Subcutaneous abdominal adipose tissue (tissue), 5 donors: Measurements from ENCODE around the gene ZNF524.

Source experiments
- H3K27ac ChIP-seq: one replicate; pipeline ENCODE4 v1.7.0; 2013; ENCODE audit warnings: low read depth, mild to moderate bottlenecking, inconsistent platforms, low read length, moderate library complexity
- H3K27me3 ChIP-seq, 5 donors: one replicate each; pipeline ENCODE4 v1.7.0; 2013; ENCODE audit warnings: low read length in 5 of 5, inconsistent platforms in 1 of 5; ENCODE audit not compliant: control insufficient read depth in 5 of 5, insufficient read depth in 4 of 5
- H3K36me3 ChIP-seq, 5 donors: one replicate each; pipeline ENCODE4 v1.7.0; 2013; ENCODE audit warnings: low read length in 5 of 5; ENCODE audit not compliant: control insufficient read depth in 5 of 5, insufficient read depth in 5 of 5
- H3K4me1 ChIP-seq, 5 donors: one replicate each; pipeline ENCODE4 v1.7.0; 2013; ENCODE audit warnings: low read length in 5 of 5, mild to moderate bottlenecking in 3 of 5, moderate library complexity in 1 of 5; ENCODE audit not compliant: control insufficient read depth in 5 of 5, insufficient read depth in 5 of 5
- H3K4me3 ChIP-seq, 5 donors: one replicate each; pipeline ENCODE4 v1.7.0; 2013; ENCODE audit warnings: low read length in 5 of 5, low read depth in 1 of 5
- H3K9ac ChIP-seq, 5 donors: one replicate each; pipeline ENCODE4 v1.7.0; 2013; ENCODE audit warnings: low read length in 5 of 5, mild to moderate bottlenecking in 4 of 5, moderate library complexity in 3 of 5
- H3K9me3 ChIP-seq, 5 donors: one replicate each; pipeline ENCODE4 v1.7.0; 2013; ENCODE audit warnings: low read length in 5 of 5; ENCODE audit not compliant: control insufficient read depth in 5 of 5
- donor health status: healthy.
- donor health status: healthy.
- donor health status: healthy.
- donor health status: healthy.
- donor health status: healthy.

Gene ZNF524

DNA sequence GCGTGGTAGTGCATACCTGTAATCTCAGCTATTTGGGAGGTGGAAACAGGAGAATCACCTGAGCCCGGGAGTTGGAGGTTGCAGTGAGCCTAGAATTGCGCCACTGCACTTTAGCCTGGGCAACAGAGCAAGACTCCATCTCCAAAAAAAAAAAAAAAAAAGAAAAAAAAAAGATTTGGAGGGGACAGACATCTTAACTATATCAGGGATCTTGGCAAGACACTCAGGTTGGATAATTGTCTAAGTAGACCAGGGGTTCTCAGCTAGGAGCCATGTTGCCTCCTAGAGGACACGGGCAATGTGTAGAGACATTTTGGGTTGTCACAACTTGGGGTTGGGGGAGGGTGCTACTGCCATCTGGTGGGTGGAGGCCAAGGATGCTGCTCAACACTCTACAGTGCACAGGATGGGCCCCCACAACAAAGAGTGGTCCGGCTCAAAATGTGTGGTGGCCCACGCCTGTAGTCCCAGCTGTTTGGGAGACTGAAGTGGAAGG is 38.8 kb downstream of the ZNF524 start:
- no peaks in the 10 kb centered on the region for H3K36me3 ChIP-seq
- H3K9ac ChIP-seq, result no peak overlapping the region
- H3K4me3 ChIP-seq, result no peak overlapping the region
- peaks cover 14 to 88% (median 78%) of the 10 kb centered on the region in 5 donors for H3K4me1 ChIP-seq
- H3K9me3 ChIP-seq, result no peaks in the 10 kb centered on the region
- no peaks in the 10 kb centered on the region for H3K27me3 ChIP-seq
- H3K27ac ChIP-seq, result no peak overlapping the region

DNA sequence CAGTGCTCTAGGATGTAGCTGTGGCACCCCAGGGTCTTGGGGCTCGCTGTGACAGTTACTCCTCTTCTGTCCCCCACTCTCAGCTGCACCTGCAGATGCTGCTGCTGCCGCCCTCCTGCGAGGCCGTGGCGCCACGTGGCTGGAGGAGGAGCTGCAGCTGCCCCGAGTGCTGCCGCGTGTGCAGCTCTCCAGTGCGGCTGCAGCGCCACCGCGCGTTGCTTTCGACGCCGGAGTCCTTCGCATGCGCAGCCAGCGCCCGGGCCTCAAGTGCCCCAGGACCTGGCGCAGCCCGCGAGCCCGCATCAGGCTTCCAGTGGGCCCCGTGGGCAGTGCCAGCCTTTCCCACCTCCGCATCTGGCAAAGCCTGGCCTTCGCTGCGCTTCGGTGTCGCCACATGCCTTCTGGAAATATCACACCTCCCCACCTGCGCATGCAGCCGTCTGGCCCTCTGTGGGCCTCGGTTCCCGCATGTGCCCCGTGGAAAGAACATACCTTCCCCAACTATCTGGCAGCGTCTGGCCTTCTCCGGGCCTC is 40.0 kb downstream of the ZNF524 start:
- peaks cover 16 to 91% (median 83%) of the 10 kb centered on the region in 5 donors for H3K4me1 ChIP-seq

DNA sequence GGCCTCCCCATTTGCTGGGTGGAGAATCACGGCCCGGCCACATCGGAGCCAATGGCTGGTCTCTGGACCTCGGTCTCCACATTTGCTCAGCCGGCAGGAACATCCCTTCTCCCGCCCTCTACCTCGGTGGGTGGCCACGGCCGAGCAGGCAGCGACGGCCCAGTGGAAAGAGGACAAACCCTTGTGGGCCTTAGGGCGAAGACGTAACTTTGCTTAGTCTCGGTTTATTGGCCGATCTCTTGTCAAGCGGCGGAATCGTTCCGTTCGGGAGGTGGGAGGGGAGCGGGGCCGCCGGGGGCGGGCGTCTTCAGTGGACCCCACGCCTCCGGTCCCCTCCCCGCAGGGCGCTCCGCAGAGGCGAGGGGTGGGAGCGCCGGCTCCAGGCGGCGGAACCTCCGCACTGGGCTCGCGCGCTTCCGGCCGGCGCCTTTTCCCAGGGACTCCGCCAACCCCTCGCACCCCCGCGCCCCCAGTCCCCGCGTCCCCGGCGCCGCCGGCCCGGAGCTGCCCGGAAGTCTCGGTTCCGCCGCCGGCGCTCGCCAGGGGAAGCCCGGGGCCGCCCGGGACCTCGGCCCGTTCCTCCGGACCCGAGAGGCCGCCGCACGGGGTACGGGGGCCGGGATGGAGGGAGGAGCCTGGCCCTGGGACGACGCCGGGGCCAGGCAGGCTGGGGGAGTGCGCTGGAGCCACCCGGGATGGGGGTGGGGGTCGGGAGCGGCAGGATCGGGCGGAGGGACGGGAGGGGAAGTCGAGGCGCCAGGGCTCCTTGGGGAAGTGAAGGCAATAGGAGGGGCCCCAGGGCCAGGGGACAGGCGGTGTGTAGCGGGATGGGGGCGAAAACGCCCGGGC is 40.7 kb downstream of the ZNF524 start, which contains the start of gene ZNF580:
Gene ZNF580, plus strand, starts transcription at position 426 of the 849 bp plus-strand sequence. CDS start 1,507 bp downstream, outside the sequence.
- peak within 1 kb of the TSS; percentile 48 to 89 (median 76) for H3K9ac ChIP-seq
- H3K9me3 ChIP-seq, result no peaks in the 10 kb centered on the region
- H3K36me3 ChIP-seq, result peaks cover 0 to 14% (median 11%) of the 10 kb centered on the region in 5 donors
- H3K4me3 ChIP-seq, result peak within 1 kb of the TSS; percentile 68 to 89 (median 76)
- H3K4me1 ChIP-seq, result peaks cover 13 to 84% (median 78%) of the 10 kb centered on the region in 5 donors
- no peaks in the 10 kb centered on the region for H3K27me3 ChIP-seq
- H3K27ac ChIP-seq, result peak within 1 kb of the TSS; percentile 85

More for the DNA sequence above, 40.0 kb downstream of the ZNF524 start:
- Histone ChIP-seq H3K27ac (peak overlapping the region; percentile 85), H3K9ac (peak overlapping the region; percentile 16 to 74 (median 65)), H3K36me3 (peaks cover 0 to 8% (median 6%) of the 10 kb centered on the region in 5 donors), H3K9me3 (no peaks in the 10 kb centered on the region), H3K4me3 (peak overlapping the region in 4 of 5 donors; percentile 68 to 81 (median 74)), H3K27me3 (no peaks in the 10 kb centered on the region)

DNA sequence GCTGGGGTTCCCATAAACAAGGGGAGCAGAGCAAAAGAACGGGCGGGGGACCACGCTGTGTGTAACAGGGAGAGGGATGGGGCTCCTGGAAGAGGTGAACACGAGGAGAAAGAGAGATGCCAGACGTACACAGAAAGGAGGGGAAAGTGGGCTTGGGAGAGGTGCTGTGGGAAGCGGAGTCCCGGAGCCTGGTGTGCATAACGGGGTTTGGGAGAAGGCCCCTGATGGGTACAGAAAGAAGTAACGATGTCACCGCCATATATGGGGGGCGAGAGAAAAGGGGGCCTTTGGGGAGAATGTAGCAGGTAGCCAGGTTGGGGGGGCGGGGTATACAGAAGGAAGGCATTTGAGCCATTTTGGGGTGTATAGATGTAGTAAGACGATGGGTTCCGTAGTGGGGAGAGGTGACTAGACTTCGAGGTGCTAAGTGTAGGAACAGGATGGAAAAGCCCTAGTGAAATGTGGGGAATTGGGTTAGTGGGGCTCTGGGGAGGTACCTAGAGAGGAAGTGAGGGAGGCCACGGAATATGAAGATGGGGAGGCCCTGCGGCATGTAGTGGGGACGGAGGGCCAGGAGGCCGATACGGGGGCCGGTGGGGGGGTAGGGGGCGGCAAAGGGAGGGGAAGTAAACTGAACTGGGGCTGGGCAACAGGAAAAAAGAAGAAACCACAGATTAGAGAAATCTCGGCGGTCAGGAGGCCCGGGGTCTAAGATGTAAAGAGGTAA is 41.5 kb downstream of the ZNF524 start:
- H3K4me1 ChIP-seq, result peaks cover 9 to 76% (median 70%) of the 10 kb centered on the region in 5 donors
- peak overlapping the region; percentile 71 to 89 (median 81) for H3K4me3 ChIP-seq
- H3K9me3 ChIP-seq, result no peaks in the 10 kb centered on the region
- H3K27me3 ChIP-seq, result no peaks in the 10 kb centered on the region
- peak overlapping the region; percentile 64 for H3K27ac ChIP-seq
- peak overlapping the region; percentile 48 to 89 (median 76) for H3K9ac ChIP-seq
- H3K36me3 ChIP-seq, result peaks cover 0 to 14% (median 11%) of the 10 kb centered on the region in 5 donors

DNA sequence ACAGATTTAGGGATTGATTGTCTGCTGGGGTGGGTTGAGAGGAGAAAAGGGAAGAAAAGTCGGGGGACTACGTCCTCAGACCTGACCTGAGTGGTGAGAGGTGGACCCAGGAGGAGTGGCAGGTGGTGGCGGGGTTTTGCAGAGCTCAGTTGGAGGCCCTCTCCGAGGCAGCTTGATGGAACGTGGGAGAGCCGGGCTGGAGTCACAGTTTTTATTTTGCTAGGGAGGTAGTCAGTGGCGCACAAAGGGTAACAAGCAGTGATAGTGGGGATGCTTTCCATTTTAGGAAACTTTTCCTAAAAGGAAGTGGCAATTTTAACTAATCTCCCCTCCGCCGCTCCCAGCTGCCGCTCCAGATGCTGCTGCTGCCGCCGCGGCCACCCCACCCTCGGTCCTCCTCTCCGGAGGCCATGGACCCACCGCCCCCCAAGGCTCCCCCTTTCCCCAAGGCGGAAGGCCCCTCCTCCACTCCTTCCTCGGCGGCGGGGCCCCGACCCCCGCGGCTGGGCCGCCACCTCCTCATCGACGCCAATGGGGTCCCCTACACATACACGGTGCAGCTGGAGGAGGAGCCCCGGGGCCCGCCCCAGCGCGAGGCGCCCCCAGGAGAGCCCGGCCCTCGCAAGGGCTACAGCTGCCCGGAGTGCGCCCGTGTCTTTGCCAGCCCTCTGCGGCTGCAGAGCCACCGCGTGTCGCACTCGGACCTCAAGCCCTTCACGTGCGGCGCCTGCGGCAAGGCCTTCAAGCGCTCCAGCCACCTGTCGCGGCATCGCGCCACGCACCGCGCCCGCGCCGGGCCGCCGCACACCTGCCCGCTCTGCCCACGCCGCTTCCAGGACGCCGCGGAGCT is 42.3 kb downstream of the ZNF524 start:
- H3K4me1 ChIP-seq, result peaks cover 7 to 73% (median 68%) of the 10 kb centered on the region in 5 donors
- H3K9me3 ChIP-seq, result no peaks in the 10 kb centered on the region
- H3K4me3 ChIP-seq, result peak overlapping the region; percentile 71 to 89 (median 81)
- H3K27ac ChIP-seq, result no peak overlapping the region
- H3K27me3 ChIP-seq, result no peaks in the 10 kb centered on the region
- peaks cover 0 to 14% (median 11%) of the 10 kb centered on the region in 5 donors for H3K36me3 ChIP-seq
- peak overlapping the region in 3 of 5 donors; percentile 39 to 68 (median 59) for H3K9ac ChIP-seq

DNA sequence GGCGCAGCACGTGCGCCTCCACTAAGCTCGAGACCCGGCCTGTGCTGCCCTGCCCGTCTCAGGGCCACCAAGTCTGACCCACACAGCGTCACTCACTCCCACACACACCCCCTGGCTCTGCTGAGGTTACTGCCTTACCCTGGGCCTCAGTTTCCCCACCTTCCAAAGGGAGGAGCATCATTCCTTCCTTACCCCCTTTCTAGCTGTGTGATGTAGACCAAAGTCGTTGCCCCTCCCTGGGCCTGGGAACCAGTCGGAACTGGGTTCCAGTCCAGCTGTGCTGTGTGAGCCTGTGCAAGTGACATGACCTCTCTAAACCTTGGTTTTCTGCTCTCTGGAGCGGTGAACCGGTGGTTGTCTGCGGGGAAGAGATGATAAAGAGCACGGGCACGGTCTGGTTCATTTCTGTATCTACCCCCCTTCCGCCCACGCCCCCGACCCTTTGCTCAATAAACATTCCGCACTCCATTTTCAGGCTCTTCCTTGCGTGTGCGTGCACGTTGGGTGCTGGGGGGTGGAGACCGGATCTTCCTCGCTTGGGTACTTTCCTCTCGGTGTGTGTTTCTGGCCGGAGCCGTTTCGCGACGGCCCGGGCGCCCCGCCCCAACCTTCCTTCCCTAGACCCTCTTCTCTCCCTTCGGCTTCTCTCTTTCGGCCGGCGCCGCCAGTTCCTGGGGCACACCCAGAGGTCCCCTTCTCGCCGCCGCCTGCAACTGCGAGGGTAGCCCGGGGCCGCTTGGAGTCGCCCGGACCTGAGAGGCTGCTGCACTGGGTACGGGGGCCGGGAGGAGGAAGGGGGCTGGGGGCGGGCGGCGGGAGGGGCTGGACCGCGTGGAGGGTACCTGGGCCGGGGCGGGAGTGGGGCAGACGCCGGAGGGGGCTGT is 43.2 kb downstream of the ZNF524 start, which contains the start of gene ZNF581:
Gene ZNF581, plus strand, starts transcription at position 647 of the 884 bp plus-strand sequence. CDS start 923 bp downstream, outside the sequence.
- Histone ChIP-seq H3K4me3 (peak within 1 kb of the TSS; percentile 71 to 86 (median 81)), H3K27me3 (no peaks in the 10 kb centered on the region), H3K9ac (peak within 1 kb of the TSS; percentile 84 to 93 (median 90)), H3K36me3 (peaks cover 0 to 14% (median 11%) of the 10 kb centered on the region in 5 donors), H3K9me3 (no peaks in the 10 kb centered on the region), H3K4me1 (peaks cover 10 to 73% (median 69%) of the 10 kb centered on the region in 5 donors), H3K27ac (peak within 1 kb of the TSS; percentile 50)

DNA sequence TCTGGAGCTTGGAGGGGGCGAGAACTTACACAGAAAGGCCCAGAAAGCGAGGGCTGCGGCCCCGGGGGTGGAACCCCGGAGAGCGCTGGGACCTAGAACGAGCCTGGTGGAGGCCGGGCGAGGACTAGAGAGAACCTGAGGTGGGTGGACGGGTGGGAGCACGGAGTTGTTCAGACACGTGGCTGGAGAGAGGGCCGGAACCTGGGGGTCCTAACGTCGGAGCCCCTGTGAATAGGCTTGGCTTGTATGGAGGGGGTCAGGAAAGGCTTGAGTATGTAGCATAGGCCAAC is 43.7 kb downstream of the ZNF524 start:
- Histone ChIP-seq H3K9ac (peak overlapping the region; percentile 84 to 93 (median 90)), H3K27me3 (no peaks in the 10 kb centered on the region), H3K4me3 (peak overlapping the region; percentile 71 to 86 (median 76)), H3K9me3 (no peaks in the 10 kb centered on the region), H3K4me1 (peaks cover 11 to 74% (median 70%) of the 10 kb centered on the region in 5 donors), H3K27ac (peak overlapping the region; percentile 50), H3K36me3 (peaks cover 0 to 14% (median 11%) of the 10 kb centered on the region in 5 donors)

DNA sequence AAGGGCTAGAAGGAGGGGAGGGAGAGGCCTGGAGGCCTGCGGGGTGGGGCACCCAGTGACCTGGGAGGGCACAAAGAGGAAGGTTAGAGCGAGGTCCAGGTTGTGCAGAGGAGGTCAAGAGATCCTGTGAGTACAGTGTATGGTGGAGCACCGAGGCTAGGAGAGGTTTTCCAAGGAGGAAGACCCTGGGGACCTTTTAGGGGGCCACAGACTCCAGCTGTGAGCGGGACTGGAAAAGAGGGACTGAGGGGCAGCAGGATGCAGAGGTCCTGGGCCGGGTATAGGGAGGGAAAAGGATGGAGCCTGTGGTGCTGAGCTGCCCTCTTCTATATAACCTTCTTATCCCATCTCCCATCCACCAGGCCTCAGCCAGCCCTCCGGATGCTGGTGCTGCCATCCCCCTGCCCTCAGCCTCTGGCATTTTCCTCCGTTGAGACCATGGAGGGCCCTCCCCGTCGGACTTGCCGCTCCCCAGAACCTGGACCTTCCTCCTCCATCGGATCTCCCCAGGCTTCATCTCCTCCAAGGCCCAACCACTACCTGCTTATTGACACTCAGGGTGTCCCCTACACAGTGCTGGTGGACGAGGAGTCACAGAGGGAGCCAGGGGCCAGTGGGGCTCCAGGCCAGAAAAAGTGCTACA is 44.2 kb downstream of the ZNF524 start:
- peak overlapping the region; percentile 50 for H3K27ac ChIP-seq
- H3K27me3 ChIP-seq, result no peaks in the 10 kb centered on the region

More for the DNA sequence above, 44.2 kb downstream of the ZNF524 start:
- peaks cover 0 to 14% (median 11%) of the 10 kb centered on the region in 5 donors for H3K36me3 ChIP-seq
- peak overlapping the region; percentile 71 to 86 (median 76) for H3K4me3 ChIP-seq
- H3K4me1 ChIP-seq, result peaks cover 15 to 74% (median 70%) of the 10 kb centered on the region in 5 donors
- no peaks in the 10 kb centered on the region for H3K9me3 ChIP-seq
- peak overlapping the region; percentile 84 to 93 (median 90) for H3K9ac ChIP-seq
